HG03139 (cell line): ENCODE data around the gene COL19A1.
"Not testable (repeated sequence)": the region's sequence is repeated elsewhere in the genome, so short reads cannot be mapped to it uniquely, and the experiment has no call there.

Source experiments
- ATAC-seq: cut with Tn5 transposase; IDR thresholded peaks from one replicate; pipeline ENCODE4 v1.9.1; 2021; ENCODE audit not compliant: unreplicated experiment

The COL19A1 gene

GRCh38 chr6:69957985-69958559 lies 91.7 kb downstream of the COL19A1 start:
- ATAC-seq = no peak

- no peak for ATAC-seq
Observed at GRCh38 chr6:69958978-69959377, 92.6 kb downstream of the COL19A1 start.

- ATAC-seq = not testable (repeated sequence)
Observed at GRCh38 chr6:69965974-69966373, 99.6 kb downstream of the COL19A1 start.

DNA sequence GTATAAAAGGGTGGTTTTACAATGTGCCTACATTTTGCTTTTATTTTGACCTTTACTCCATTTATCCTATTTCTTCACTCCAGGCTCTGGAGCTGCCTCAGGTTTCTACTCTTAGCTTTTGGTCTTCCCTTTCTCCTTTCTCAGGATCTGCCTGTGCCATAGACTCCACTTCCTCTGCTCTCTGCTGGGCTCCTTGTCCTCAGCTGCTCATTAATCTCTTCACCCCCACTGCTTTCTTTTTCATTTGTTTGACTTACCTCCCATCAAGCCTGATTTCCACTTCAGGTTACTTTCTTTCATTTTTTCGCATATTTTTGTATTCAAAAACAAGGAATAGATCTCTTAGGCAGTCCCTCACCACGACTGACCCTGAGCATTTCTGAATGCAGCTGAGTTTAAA lies 106.8 kb downstream of the COL19A1 start:
- no peak for ATAC-seq

GRCh38 chr6:69973763-69974162 lies 107.4 kb downstream of the COL19A1 start:
- ATAC-seq = no peak

DNA sequence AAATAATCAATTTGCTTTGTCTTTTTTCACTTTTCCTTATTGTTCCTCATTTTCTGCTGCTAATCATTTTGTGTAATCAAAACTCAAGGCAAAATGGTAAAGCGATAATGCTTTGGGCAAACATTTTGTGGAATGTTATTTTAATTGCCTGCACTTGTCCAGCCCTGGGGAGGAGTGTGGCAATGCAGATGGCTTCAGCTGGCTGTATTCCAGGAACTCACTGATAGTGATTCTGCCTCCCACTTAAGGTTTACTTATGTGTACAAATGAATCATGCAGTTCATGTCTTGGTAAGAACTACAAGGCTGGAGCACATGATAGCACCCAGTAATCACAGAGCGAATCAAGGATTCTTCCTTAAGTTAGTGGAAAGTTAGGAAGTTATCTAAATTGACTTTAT lies 107.8 kb downstream of the COL19A1 start:
- no peak for ATAC-seq

- ATAC-seq = no peak
Observed at GRCh38 chr6:69976591-69977090, 110.3 kb downstream of the COL19A1 start.

DNA sequence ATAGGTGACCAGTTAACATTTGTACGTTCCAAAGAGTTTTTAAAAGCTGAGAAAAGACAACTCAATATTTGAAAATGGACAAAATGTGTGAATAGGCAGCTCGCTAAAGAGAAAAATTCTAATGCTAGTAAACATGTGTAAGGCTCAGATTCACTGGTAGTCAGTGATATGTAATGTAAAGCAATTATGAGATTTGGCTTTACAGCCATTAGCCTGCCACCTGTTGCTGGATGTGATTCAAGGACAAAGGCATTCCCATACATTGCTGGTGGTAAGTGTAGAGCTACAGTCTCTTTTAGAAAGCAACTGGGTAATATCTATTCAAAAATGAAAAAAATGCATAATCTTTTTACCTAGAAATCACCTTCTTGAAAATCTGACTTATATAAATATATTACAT lies 114.3 kb downstream of the COL19A1 start:
- ATAC-seq = no peak

DNA sequence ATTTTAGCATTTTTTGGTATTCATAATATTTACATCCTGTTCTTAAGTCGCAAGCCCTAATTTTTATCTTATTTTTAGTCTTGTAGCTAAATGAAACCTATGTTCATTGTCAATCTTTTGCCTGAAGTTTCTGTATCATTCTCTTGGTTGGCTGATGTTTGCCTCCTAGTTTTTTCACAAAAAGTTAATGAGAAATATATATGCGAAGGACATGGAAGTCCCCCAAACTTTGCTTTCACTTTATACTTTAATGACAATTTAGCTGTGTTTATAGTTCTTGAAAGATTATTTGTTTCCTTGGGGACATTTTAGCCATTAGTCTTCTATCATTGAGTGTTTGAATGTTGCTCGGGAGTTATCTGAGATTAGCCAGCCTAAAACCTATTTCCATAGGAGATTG lies 118.2 kb downstream of the COL19A1 start:
- no peak for ATAC-seq

DNA sequence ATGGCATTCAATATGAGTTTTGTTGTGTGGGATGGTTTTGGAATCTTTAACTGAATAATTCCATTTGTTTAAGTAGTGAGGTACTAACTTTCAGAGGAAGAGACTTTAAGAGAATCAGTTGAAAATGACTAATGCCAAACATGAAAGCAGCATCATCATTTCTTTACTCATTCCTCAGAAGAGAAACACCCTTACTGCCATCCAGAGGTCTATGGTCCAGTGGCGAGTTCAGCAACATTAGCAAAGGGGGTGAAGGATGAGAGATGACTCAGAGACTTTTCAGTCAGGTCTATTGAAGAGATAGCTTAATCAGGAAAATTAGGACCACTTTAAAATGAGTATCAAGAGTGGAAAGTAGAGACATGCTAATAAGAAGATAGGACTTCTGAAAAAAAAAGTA lies 118.8 kb downstream of the COL19A1 start:
- no peak for ATAC-seq

DNA sequence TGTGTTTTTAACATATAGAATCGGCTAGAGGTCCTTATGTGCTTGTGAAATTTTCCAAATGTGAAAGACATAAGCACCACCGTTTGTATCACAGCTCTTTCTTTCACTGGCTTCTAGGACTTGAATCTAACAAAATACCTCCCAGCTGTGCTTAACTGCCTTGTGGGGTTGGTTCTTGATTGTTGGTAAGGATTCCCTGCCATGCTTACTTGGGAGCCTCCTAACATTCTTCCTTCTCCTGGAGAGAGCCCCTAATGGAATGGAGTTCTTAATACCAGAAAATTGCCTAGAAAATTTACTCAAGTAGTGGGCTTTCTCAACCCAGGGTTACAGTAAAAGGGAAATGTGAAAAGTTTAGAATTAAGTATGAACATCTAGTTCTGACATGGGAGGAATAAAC lies 121.2 kb downstream of the COL19A1 start:
- ATAC-seq = no peak

DNA sequence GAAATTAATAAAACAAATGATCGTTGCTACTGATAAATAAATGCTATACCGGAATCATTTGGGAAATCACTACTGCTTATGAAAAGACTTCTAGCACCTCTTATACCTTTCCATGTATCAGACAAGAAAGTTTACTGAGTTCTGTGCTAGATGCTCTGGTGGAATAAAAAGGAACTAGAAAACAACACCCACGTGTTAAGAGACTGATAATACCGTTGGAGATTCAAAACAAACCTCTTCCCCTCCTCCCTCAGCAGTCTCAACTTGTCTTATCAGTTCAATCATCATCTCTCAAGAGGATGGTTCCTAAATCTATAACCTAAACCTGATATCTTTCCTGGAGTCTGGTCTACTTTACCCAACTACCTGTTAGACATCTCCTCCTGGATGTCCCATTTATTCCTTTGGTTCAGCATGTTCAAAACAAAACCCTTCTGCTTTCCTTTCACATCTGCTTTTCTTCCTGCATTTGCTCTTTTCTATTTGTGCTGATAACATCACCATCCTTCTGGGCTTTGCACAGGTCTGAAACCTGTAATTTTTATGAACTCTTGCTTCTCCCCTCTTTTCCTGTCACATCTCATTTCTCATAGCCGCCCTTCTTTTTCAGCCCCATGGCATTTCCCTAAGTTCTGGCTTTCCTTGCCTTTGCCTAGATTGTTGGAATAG lies 122.2 kb downstream of the COL19A1 start:
- ATAC-seq = no peak

GRCh38 chr6:69994251-69994650 lies 127.9 kb downstream of the COL19A1 start:
- no peak for ATAC-seq

DNA sequence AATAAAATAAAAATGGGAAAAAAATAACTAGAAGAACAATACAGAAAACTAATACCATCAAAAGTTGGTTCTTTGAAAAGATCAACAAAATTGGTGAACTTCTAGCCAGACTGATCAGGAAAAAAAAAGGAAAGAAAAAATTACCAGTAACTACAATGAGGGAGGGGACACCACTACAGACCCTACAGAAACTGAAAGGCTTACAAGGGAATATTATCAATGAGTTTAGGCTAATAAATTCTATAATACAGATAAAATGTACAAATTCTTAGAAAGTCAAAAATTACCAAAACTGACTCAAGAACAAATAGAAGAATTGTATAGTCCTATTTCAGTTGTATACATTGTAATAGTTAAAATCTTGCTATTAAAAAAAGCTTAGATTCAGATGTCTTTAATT lies 141.8 kb downstream of the COL19A1 start:
- no peak for ATAC-seq

GRCh38 chr6:70010339-70010738 lies 144.0 kb downstream of the COL19A1 start:
- ATAC-seq = not testable (repeated sequence)

GRCh38 chr6:70023201-70023600 lies 156.8 kb downstream of the COL19A1 start:
- ATAC-seq = not testable (repeated sequence)

DNA sequence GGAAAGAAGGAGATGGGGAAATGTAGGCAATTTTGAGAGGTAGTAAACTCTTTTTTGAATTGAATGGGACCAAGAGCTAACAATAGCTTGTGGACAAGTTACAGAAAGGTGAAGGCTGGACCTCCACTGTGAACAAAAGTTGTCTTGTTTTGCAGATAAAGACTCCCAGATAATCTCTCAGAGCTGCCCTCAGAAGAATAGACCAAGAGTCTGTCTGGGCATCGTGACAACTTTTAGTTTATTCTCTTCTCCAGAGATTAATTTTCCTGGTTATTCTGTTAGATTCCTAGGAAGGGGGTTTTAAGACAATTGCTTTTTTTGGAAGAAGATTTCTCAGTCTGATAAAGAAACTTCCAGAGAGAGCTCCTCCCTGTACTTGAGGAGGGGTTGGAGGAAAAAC lies 161.9 kb downstream of the COL19A1 start:
- ATAC-seq = no peak

DNA sequence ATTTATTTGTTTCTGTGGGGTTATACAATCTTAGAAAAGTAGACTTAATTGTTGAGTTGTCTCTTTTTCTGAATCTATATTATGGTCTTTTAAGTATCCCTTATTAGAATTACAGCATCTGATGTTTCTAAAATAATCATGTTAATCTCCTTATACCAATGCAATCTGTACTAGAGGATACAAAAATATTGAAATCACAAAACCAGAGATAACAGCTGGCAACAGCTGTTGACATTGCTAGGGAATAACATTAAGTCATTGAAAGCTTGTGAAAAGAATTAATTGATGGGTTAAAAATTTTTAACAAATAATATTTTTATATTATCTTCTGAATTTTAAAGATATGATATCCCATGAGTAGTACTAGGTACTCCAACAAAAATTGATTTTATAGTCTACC lies 162.6 kb downstream of the COL19A1 start:
- ATAC-seq = no peak

DNA sequence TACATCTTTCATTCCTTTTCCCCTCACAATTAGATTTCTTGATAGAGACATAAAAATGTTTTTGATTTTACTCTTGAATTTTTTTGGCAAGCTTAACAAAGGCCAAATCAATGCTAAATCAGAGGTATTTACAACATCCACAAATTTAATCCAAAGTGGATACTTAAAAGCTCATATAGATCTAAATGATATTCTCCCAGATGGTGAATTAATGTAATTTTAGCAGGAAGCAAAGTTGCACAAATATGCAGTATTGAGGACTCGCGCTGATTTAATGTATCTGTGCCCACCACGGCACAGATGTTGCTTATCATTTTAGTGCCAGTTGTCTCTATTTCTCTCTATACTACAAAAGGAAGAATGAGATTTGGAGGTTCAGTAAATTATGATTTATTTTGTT lies 167.4 kb downstream of the COL19A1 start:
- no peak for ATAC-seq

DNA sequence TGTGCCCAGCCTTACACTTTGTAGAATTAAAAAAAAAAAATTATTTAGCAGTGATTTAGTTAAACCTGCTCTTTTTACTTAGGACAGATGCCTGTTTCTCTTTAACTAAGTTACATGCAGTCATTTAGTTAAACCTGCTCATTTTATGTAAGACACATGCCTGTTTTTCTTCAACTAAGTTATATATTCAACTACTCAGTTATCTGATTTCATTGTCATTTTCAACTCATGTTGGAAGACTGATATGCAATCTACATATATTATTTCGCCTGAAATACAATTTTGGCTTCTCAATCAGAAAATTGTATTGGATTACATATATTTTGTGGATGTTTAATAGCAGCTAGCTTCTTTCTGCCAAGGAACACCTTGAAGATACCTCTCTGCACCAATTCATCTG lies 171.1 kb downstream of the COL19A1 start:
- no peak for ATAC-seq

GRCh38 chr6:70040766-70041165 lies 174.4 kb downstream of the COL19A1 start:
- no peak for ATAC-seq

- ATAC-seq = no peak
Observed at GRCh38 chr6:70041411-70041810, 175.1 kb downstream of the COL19A1 start.

DNA sequence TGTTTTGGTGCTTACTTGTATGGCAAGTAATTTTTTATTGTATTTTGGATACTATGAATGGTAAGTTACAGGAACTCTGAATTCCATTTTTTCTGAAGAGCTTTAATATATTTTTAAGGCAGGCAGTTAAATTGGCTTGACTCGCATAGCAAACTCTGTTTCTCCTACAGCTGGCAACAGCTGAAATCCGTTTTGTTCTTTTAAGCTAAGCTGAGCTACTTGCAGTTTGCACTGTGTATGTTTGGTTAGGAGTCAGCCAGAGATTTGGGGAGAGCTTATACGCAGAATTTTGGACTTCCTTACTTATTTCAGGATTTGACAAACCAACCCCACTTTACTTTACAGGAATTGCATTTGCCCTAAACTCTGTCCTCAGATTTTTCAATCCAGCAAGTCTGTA lies 179.1 kb downstream of the COL19A1 start:
- ATAC-seq = no peak
